Measurements from ENCODE around the gene ARID1A.

- no peak for TF ChIP-seq POLR2A (IDR thresholded peaks at IDR 0.05)
- TF ChIP-seq CTCF (IDR thresholded peaks at IDR 0.05), result no peak
- no peak for TF ChIP-seq EP300 (IDR thresholded peaks at IDR 0.05)
Observed at GRCh38 chr1:26768755-26769154, 72.9 kb downstream of the ARID1A start.

Data from stomach (tissue), 4 donors.